Measurements from ENCODE around the gene RASSF9. TPM values are rescaled to one million over a fixed set of nuclear protein-coding genes. Genes with fewer than 3 reads are reported as not detected.

Gene RASSF9
- total RNA-seq, 1 donor from 2014 or later, result not detected

DNA sequence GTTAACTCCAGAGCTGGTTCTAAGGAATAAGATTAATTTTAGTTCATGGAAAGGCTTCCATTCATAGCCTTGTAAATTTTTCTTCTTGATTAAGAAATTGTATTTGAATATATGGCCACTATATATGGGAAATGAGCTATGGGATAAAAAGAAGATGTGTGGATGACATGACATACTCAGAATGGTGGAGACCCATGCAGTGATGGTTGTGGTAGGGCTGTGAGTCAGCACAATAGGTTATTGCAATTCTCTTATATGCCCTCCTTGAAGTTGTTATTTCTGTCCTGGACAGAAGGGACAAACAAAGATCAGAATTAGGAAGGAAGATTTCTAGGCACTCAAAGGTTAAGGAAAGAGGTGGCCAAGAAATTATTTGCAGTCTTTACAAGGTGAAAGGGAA lies 21.5 kb downstream of the RASSF9 start:
- Histone ChIP-seq H3K9me3 (ENCODE audit: low read depth) (no peaks in the 10 kb centered on the region), H3K27ac (no peak overlapping the region), H3F3A (ENCODE audit: low read depth) (no peaks in the 10 kb centered on the region), H2AFZ (replicated peaks) (no peak overlapping the region), H3K36me3 (no peaks in the 10 kb centered on the region), H4K20me1 (ENCODE audit: low read depth) (no peaks in the 10 kb centered on the region), H3K4me3 (no peak overlapping the region), H3K4me2 (no peak overlapping the region), H3K27me3 (no peaks in the 10 kb centered on the region), H3K4me1 (no peaks in the 10 kb centered on the region), H3K79me2 (ENCODE audit: low read depth) (no peaks in the 10 kb centered on the region), H3K9ac (no peak overlapping the region)
- Mint-ChIP-seq H3K9me3 (no peaks in the 10 kb centered on the region), H3K27me3 (ENCODE audit: insufficient read depth, low read depth) (no peaks in the 10 kb centered on the region), H3K36me3 (no peaks in the 10 kb centered on the region), H3K27ac (no peak overlapping the region), H3K4me3 (no peak overlapping the region), H3K4me1 (no peaks in the 10 kb centered on the region)
- DNase-seq (ENCODE audit: low spot score), result no peak
- TF ChIP-seq, protein P1, sequence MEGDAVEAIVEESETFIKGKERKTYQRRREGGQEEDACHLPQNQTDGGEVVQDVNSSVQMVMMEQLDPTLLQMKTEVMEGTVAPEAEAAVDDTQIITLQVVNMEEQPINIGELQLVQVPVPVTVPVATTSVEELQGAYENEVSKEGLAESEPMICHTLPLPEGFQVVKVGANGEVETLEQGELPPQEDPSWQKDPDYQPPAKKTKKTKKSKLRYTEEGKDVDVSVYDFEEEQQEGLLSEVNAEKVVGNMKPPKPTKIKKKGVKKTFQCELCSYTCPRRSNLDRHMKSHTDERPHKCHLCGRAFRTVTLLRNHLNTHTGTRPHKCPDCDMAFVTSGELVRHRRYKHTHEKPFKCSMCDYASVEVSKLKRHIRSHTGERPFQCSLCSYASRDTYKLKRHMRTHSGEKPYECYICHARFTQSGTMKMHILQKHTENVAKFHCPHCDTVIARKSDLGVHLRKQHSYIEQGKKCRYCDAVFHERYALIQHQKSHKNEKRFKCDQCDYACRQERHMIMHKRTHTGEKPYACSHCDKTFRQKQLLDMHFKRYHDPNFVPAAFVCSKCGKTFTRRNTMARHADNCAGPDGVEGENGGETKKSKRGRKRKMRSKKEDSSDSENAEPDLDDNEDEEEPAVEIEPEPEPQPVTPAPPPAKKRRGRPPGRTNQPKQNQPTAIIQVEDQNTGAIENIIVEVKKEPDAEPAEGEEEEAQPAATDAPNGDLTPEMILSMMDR (IDR thresholded peaks at IDR 0.05), result no peak
- TF ChIP-seq EZH2 (IDR thresholded peaks at IDR 0.05) (no peak), EZH2phosphoT487 (IDR thresholded peaks at IDR 0.05) (no peak)

GRCh38 chr12:85814071-85814470 lies 22.1 kb downstream of the RASSF9 start:
- no peak overlapping the region for H3K4me3 ChIP-seq
- no peaks in the 10 kb centered on the region for H4K20me1 ChIP-seq (ENCODE audit: low read depth)
- no peaks in the 10 kb centered on the region for H3K36me3 ChIP-seq
- no peaks in the 10 kb centered on the region for H3K4me1 ChIP-seq
- DNase-seq (ENCODE audit: low spot score), result no peak
- H3K27me3 Mint-ChIP-seq (ENCODE audit: insufficient read depth, low read depth), result no peaks in the 10 kb centered on the region
- no peak overlapping the region for H2AFZ ChIP-seq (replicated peaks)
- H3K27me3 ChIP-seq, result no peaks in the 10 kb centered on the region
- H3K9me3 ChIP-seq (ENCODE audit: low read depth), result no peaks in the 10 kb centered on the region
- no peak overlapping the region for H3K4me3 Mint-ChIP-seq
- TF ChIP-seq EZH2 (IDR thresholded peaks at IDR 0.05), result no peak
- TF ChIP-seq, protein P1 (IDR thresholded peaks at IDR 0.05), result no peak
- no peak for TF ChIP-seq EZH2phosphoT487 (IDR thresholded peaks at IDR 0.05)
- no peak overlapping the region for H3K27ac ChIP-seq
- no peaks in the 10 kb centered on the region for H3K4me1 Mint-ChIP-seq
- no peaks in the 10 kb centered on the region for H3F3A ChIP-seq (ENCODE audit: low read depth)
- H3K9ac ChIP-seq, result no peak overlapping the region
- no peaks in the 10 kb centered on the region for H3K9me3 Mint-ChIP-seq
- H3K27ac Mint-ChIP-seq, result no peak overlapping the region
- H3K36me3 Mint-ChIP-seq, result no peaks in the 10 kb centered on the region
- H3K79me2 ChIP-seq (ENCODE audit: low read depth), result no peaks in the 10 kb centered on the region
- H3K4me2 ChIP-seq, result no peak overlapping the region

GRCh38 chr12:85809500-85809899 lies 26.7 kb downstream of the RASSF9 start:
- H2AFZ ChIP-seq (replicated peaks), result no peak overlapping the region
- no peak overlapping the region for H3K9ac ChIP-seq
- no peaks in the 10 kb centered on the region for H3K27me3 Mint-ChIP-seq (ENCODE audit: insufficient read depth, low read depth)
- no peaks in the 10 kb centered on the region for H3K27me3 ChIP-seq
- H3K4me3 ChIP-seq, result no peak overlapping the region
- no peaks in the 10 kb centered on the region for H3K36me3 ChIP-seq
- H3K27ac ChIP-seq, result no peak overlapping the region
- H3K36me3 Mint-ChIP-seq, result no peaks in the 10 kb centered on the region
- H3K9me3 Mint-ChIP-seq, result no peaks in the 10 kb centered on the region
- H3K4me1 Mint-ChIP-seq, result no peaks in the 10 kb centered on the region
- H3K4me2 ChIP-seq, result no peak overlapping the region
- no peaks in the 10 kb centered on the region for H3K4me1 ChIP-seq
- H3F3A ChIP-seq (ENCODE audit: low read depth), result no peaks in the 10 kb centered on the region
- TF ChIP-seq EZH2phosphoT487 (IDR thresholded peaks at IDR 0.05), result no peak
- TF ChIP-seq, protein P1 (IDR thresholded peaks at IDR 0.05), result no peak
- TF ChIP-seq EZH2 (IDR thresholded peaks at IDR 0.05), result no peak
- H3K27ac Mint-ChIP-seq, result no peak overlapping the region
- no peak overlapping the region for H3K4me3 Mint-ChIP-seq
- H4K20me1 ChIP-seq (ENCODE audit: low read depth), result no peaks in the 10 kb centered on the region
- no peak for DNase-seq (ENCODE audit: low spot score)
- no peaks in the 10 kb centered on the region for H3K9me3 ChIP-seq (ENCODE audit: low read depth)
- no peaks in the 10 kb centered on the region for H3K79me2 ChIP-seq (ENCODE audit: low read depth)
